ENCODE data around the gene DCP1A.
"Not testable (repeated sequence)": the region's sequence is repeated elsewhere in the genome, so short reads cannot be mapped to it uniquely, and the experiment has no call there.

DCP1A gene

DNA sequence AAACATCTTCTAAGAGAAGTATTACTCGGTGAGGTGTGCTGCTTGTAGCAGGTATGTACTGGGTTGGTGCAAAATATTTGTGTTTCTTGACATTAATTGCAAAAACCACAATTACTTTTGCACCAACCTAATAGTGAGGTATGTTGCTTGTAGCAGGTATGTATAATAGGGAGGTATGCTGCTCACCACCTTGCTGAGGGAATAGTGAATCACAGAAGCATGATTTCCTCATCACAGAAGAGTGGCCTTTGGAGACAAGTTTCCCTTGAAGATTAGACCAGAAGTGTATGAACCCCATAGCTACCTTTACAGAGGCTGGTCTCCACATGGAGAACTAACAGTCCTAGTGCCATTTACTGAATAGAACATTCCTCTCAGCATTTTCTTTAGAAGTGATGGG is 15.5 kb downstream of the DCP1A start:
- DNase-seq (ENCODE audit: low read depth) = no peak
- H3K4me3 ChIP-seq (ENCODE audit: control insufficient read depth, low read depth, low read length) = no peak overlapping the region
- TF ChIP-seq, protein P1, sequence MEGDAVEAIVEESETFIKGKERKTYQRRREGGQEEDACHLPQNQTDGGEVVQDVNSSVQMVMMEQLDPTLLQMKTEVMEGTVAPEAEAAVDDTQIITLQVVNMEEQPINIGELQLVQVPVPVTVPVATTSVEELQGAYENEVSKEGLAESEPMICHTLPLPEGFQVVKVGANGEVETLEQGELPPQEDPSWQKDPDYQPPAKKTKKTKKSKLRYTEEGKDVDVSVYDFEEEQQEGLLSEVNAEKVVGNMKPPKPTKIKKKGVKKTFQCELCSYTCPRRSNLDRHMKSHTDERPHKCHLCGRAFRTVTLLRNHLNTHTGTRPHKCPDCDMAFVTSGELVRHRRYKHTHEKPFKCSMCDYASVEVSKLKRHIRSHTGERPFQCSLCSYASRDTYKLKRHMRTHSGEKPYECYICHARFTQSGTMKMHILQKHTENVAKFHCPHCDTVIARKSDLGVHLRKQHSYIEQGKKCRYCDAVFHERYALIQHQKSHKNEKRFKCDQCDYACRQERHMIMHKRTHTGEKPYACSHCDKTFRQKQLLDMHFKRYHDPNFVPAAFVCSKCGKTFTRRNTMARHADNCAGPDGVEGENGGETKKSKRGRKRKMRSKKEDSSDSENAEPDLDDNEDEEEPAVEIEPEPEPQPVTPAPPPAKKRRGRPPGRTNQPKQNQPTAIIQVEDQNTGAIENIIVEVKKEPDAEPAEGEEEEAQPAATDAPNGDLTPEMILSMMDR (IDR thresholded peaks at IDR 0.05; ENCODE audit: control insufficient read depth, insufficient read depth, low read depth, low read length, missing control alignments) = no peak

DNA sequence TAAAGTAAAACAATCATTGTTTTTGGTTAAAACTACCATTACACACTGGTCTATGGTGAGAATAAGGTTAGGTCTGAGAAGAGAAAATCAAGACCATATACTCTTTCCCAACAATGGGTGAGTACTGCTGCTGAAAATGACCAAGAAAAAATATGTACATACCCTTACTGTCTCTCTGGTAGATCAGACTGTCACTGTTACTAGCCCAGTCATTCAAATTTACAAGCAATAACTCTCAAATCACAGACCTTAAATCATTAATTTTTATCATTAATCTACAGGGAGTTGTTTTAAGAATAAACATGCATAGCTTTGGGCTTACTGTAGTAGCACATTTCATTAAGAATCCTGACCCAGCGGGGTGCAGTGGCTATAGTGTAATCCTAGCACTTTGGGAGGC is 17.4 kb downstream of the DCP1A start:
- TF ChIP-seq, protein P1 (IDR thresholded peaks at IDR 0.05; ENCODE audit: control insufficient read depth, insufficient read depth, low read depth, low read length, missing control alignments) = no peak

DNA sequence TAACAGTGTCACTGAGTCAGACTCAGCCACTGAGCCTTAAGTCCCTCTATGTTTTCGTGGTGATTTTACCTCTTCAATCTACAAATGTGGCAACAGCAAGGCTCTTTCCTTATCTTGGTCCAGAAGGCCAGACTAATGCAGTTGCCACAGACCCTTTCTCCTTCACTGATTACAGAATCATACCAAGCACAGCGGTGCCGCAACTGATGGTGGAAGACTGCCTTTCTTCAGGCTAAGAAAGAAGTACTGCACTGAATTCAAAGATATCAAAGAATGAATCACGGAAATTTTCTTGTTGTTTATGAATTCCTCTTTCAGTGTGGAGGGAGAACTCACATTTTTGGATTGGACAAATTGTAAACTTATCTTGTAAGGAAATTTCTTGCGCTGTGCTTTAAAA is 18.6 kb downstream of the DCP1A start:
- no peak for DNase-seq (ENCODE audit: low read depth)
- no peak overlapping the region for H3K4me3 ChIP-seq (ENCODE audit: control insufficient read depth, low read depth, low read length)

More for the DNA sequence above, 17.4 kb downstream of the DCP1A start:
- H3K4me3 ChIP-seq (ENCODE audit: control insufficient read depth, low read depth, low read length) = no peak overlapping the region
- no peak for DNase-seq (ENCODE audit: low read depth)

GRCh38 chr3:53327986-53328385 is 19.4 kb downstream of the DCP1A start:
- not testable (repeated sequence) for H3K4me3 ChIP-seq (ENCODE audit: control insufficient read depth, low read depth, low read length); DNase-seq (ENCODE audit: low read depth)

More for the DNA sequence above, 18.6 kb downstream of the DCP1A start:
- TF ChIP-seq, protein P1 (IDR thresholded peaks at IDR 0.05; ENCODE audit: control insufficient read depth, insufficient read depth, low read depth, low read length, missing control alignments) = no peak

GRCh38 chr3:53324105-53324504 is 23.2 kb downstream of the DCP1A start:
- no peak overlapping the region for H3K4me3 ChIP-seq (ENCODE audit: control insufficient read depth, low read depth, low read length)
- TF ChIP-seq, protein P1 (IDR thresholded peaks at IDR 0.05; ENCODE audit: control insufficient read depth, insufficient read depth, low read depth, low read length, missing control alignments) = no peak
- no peak for DNase-seq (ENCODE audit: low read depth)

DNA sequence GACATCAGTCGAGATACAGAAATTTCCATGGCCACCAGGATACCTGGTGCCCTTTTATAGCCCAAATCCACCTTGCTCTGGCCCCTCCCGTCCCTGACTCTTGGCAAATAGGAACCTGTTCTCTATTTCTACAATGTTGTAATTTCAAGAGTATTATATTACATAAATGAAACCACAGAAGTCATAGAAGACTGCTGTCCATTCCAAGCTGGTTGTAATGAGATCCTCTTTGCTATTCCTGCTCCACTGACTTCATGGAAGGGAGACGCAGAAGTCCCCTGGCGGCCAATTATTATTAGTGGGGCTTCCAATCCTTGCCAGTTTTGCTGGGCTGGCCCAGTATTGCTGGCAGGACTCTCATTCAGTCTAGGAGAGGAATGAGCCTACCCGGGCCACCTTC is 26.6 kb downstream of the DCP1A start:
- TF ChIP-seq, protein P1 (IDR thresholded peaks at IDR 0.05; ENCODE audit: control insufficient read depth, insufficient read depth, low read depth, low read length, missing control alignments) = no peak
- H3K4me3 ChIP-seq (ENCODE audit: control insufficient read depth, low read depth, low read length) = no peak overlapping the region
- no peak for DNase-seq (ENCODE audit: low read depth)

DNA sequence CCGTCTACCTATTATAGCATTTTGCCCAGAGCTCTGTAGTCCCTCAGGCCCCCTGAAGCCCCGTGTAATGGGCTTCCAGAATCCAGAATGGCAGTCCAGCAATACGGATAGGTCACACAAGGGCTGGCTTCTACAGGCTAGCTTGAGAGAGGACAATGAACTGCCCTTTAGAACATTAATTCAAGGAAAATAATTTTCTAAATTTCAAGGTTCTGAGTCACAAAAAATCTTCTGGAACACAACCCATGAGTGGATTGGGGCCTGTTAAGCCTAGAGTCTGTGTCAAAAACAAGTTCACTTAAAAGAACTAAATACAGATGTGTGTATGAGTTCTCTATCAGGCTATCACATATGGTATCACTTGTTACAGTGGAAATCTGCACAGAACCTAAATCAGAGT is 28.8 kb downstream of the DCP1A start:
- no peak overlapping the region for H3K4me3 ChIP-seq (ENCODE audit: control insufficient read depth, low read depth, low read length)
- TF ChIP-seq, protein P1 (IDR thresholded peaks at IDR 0.05; ENCODE audit: control insufficient read depth, insufficient read depth, low read depth, low read length, missing control alignments) = no peak
- peak; percentile 33 for DNase-seq (ENCODE audit: low read depth)
